ENCODE results near the gene ME1.

The ME1 gene

DNA sequence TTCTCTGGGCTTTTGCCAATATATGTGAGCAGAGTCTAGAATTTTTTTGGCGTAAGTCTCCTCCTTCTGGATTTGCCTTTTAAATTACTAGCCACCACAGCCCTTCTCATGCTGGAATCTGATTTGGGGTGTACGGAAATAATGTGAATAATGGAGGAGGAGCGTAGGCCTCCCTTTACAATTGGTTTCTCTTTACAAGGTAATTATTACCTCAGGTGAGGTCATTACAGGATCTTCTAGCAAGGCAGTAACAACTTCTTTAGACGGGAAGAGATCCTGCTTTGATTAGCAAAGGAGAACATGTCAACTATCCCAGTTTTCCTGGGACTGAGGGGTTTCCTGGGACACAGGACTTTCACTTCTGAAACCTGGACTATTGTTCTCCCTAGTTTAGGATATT is 228.8 kb downstream of the ME1 start:
- H3K36me3 ChIP-seq (ENCODE audit: control insufficient read depth in 2 of 2, insufficient read depth in 1 of 2, low read length in 2 of 2): peaks cover 0 to 10% of the 10 kb centered on the region in 2 experiments; a peak in 2 of 3 replicates
- TF ChIP-seq ZNF416 (tag by site-specific recombination; IDR thresholded peaks at IDR 0.05) (no peak), ZNF324 (tag by site-specific recombination; IDR thresholded peaks at IDR 0.05) (no peak), ZNF157 (tag by site-specific recombination; IDR thresholded peaks at IDR 0.05) (no peak), KLF9 (tag by site-specific recombination; IDR thresholded peaks at IDR 0.05; ENCODE audit: low read depth) (no peak), ZNF169 (tag by site-specific recombination; IDR thresholded peaks at IDR 0.05) (no peak), ZNF843 (tag by site-specific recombination; IDR thresholded peaks at IDR 0.05) (no peak), KLF10 (tag by site-specific recombination; IDR thresholded peaks at IDR 0.05) (no peak), ZIC2 (tag by site-specific recombination; IDR thresholded peaks at IDR 0.05) (no peak), ZNF146 (tag by site-specific recombination; IDR thresholded peaks at IDR 0.05) (no peak), ZNF660 (tag by site-specific recombination; IDR thresholded peaks at IDR 0.05) (no peak), ZFP41 (tag by site-specific recombination; IDR thresholded peaks at IDR 0.05; ENCODE audit: borderline replicate concordance) (no peak), PRDM1 (tag by site-specific recombination; IDR thresholded peaks at IDR 0.05) (no peak), ZSCAN30 (tag by site-specific recombination; IDR thresholded peaks at IDR 0.05) (no peak), ZNF24 (tag by site-specific recombination; IDR thresholded peaks at IDR 0.05) (no peak), ZBTB17 (tag by site-specific recombination; IDR thresholded peaks at IDR 0.05) (no peak), ZNF449 (tag by site-specific recombination; IDR thresholded peaks at IDR 0.05) (no peak), ZNF585B (tag by site-specific recombination; IDR thresholded peaks at IDR 0.05) (no peak), WT1 (tag by site-specific recombination; IDR thresholded peaks at IDR 0.05) (no peak)
- TF ChIP-seq, protein P1, sequence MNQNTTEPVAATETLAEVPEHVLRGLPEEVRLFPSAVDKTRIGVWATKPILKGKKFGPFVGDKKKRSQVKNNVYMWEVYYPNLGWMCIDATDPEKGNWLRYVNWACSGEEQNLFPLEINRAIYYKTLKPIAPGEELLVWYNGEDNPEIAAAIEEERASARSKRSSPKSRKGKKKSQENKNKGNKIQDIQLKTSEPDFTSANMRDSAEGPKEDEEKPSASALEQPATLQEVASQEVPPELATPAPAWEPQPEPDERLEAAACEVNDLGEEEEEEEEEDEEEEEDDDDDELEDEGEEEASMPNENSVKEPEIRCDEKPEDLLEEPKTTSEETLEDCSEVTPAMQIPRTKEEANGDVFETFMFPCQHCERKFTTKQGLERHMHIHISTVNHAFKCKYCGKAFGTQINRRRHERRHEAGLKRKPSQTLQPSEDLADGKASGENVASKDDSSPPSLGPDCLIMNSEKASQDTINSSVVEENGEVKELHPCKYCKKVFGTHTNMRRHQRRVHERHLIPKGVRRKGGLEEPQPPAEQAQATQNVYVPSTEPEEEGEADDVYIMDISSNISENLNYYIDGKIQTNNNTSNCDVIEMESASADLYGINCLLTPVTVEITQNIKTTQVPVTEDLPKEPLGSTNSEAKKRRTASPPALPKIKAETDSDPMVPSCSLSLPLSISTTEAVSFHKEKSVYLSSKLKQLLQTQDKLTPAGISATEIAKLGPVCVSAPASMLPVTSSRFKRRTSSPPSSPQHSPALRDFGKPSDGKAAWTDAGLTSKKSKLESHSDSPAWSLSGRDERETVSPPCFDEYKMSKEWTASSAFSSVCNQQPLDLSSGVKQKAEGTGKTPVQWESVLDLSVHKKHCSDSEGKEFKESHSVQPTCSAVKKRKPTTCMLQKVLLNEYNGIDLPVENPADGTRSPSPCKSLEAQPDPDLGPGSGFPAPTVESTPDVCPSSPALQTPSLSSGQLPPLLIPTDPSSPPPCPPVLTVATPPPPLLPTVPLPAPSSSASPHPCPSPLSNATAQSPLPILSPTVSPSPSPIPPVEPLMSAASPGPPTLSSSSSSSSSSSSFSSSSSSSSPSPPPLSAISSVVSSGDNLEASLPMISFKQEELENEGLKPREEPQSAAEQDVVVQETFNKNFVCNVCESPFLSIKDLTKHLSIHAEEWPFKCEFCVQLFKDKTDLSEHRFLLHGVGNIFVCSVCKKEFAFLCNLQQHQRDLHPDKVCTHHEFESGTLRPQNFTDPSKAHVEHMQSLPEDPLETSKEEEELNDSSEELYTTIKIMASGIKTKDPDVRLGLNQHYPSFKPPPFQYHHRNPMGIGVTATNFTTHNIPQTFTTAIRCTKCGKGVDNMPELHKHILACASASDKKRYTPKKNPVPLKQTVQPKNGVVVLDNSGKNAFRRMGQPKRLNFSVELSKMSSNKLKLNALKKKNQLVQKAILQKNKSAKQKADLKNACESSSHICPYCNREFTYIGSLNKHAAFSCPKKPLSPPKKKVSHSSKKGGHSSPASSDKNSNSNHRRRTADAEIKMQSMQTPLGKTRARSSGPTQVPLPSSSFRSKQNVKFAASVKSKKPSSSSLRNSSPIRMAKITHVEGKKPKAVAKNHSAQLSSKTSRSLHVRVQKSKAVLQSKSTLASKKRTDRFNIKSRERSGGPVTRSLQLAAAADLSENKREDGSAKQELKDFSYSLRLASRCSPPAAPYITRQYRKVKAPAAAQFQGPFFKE (tag by site-specific recombination; IDR thresholded peaks at IDR 0.05; ENCODE audit: borderline replicate concordance): no peak
- TF ChIP-seq, protein P2, sequence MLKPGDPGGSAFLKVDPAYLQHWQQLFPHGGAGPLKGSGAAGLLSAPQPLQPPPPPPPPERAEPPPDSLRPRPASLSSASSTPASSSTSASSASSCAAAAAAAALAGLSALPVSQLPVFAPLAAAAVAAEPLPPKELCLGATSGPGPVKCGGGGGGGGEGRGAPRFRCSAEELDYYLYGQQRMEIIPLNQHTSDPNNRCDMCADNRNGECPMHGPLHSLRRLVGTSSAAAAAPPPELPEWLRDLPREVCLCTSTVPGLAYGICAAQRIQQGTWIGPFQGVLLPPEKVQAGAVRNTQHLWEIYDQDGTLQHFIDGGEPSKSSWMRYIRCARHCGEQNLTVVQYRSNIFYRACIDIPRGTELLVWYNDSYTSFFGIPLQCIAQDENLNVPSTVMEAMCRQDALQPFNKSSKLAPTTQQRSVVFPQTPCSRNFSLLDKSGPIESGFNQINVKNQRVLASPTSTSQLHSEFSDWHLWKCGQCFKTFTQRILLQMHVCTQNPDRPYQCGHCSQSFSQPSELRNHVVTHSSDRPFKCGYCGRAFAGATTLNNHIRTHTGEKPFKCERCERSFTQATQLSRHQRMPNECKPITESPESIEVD (tag by site-specific recombination; IDR thresholded peaks at IDR 0.05): no peak
- ChIA-PET POLR2A (no interaction called here), CTCF (interaction anchor here (2.4 kb wide), 1 partner anchor 13 kb away, joined by 14 read pairs; no protein-coding TSS in a partner anchor)
- no peak overlapping the region for H3K27ac ChIP-seq (ENCODE audit: extremely low read depth, low read depth, low read length)
- H3K4me1 ChIP-seq (ENCODE audit: control insufficient read depth, insufficient read depth, low read length): no peaks in the 10 kb centered on the region
- no peaks in the 10 kb centered on the region for H3K9me3 ChIP-seq (ENCODE audit: control insufficient read depth, insufficient read depth, low read depth, low read length)
- H3K4me3 ChIP-seq (ENCODE audit: low read depth, low read length): no peak overlapping the region
